ENCODE measurements around the gene LTC4S. TPM values are rescaled to one million over a fixed set of nuclear protein-coding genes. Genes with fewer than 3 reads are reported as not detected.

LTC4S gene
- total RNA-seq, 2 experiments from 2014 or later, result 0.44 to 4.5 TPM

DNA sequence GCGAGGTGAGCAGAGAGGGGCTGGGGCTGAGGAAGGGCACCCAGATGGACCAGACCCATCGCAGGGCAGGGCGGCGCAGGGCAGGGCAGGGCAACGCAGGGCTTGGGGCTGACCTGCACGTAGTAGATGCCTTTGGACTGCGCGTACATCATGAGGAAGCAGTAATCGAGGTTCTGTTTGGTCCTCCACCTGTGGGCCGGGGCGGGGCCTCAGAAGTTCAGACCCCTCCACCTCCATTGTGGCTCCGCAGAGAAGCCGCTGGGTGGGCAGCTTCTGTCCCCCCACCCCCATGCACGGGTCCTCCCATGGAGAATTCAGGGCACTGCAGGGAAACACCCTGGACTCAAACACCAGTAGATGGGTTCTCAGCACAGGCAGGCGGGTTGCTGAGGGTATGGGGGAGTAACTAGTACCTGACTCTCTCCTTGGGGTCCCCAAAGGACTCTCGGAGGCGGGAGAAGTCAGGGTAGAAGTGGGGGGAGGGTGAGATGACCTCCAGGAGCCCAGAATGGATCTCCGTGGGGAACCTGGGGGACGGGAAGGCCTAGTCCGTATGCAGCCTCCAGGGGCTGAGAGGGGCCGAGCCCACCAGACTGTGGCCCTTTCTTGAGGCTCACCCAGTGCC is 6.4 kb downstream of the LTC4S start:
- intact Hi-C loops (cut with micrococcal nuclease; ENCODE audit: unreplicated experiment), result loop anchor here (10.0 kb wide), 1 partner anchor 1685 kb away; the partner anchor contains the start of gene N4BP3
- H3K27ac ChIP-seq (ENCODE audit: low read depth, low read length, poor library complexity, severe bottlenecking), result no peak overlapping the region
- no peak overlapping the region for H2AFZ ChIP-seq (ENCODE audit: low read length)
- H4K20me1 ChIP-seq (ENCODE audit: insufficient read depth, low read length), result no peaks in the 10 kb centered on the region
- H3K4me2 ChIP-seq (ENCODE audit: low read length), result no peak overlapping the region
- BruUV-seq (replicated peaks), result no TSS peak
- no peak for DNase-seq (ENCODE audit: low spot score)
- TF ChIP-seq, protein P1, sequence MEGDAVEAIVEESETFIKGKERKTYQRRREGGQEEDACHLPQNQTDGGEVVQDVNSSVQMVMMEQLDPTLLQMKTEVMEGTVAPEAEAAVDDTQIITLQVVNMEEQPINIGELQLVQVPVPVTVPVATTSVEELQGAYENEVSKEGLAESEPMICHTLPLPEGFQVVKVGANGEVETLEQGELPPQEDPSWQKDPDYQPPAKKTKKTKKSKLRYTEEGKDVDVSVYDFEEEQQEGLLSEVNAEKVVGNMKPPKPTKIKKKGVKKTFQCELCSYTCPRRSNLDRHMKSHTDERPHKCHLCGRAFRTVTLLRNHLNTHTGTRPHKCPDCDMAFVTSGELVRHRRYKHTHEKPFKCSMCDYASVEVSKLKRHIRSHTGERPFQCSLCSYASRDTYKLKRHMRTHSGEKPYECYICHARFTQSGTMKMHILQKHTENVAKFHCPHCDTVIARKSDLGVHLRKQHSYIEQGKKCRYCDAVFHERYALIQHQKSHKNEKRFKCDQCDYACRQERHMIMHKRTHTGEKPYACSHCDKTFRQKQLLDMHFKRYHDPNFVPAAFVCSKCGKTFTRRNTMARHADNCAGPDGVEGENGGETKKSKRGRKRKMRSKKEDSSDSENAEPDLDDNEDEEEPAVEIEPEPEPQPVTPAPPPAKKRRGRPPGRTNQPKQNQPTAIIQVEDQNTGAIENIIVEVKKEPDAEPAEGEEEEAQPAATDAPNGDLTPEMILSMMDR (conservative IDR thresholded peaks at IDR 0.05; ENCODE audit: low read length), result no peak
- TF ChIP-seq EZH2phosphoT487 (IDR thresholded peaks at IDR 0.05; ENCODE audit: borderline replicate concordance, low read depth, low read length), result no peak
- CTCF ChIA-PET (ENCODE audit: unreplicated experiment), result interaction anchor here (0.6 to 0.7 kb wide), 2 partner anchors 30 to 1011 kb away, joined by 3 to 4 read pairs; no protein-coding TSS in a partner anchor
- peaks cover 35% of the 10 kb centered on the region; the same call in 1 of the 2 replicates for H3K36me3 ChIP-seq (ENCODE audit: insufficient read depth, low read length)
- H3K4me3 ChIP-seq (ENCODE audit: low read depth, low read length, poor library complexity, severe bottlenecking), result no peak overlapping the region
- H3K9me2 ChIP-seq (ENCODE audit: insufficient read depth, low read length), result no peaks in the 10 kb centered on the region
- no peaks in the 10 kb centered on the region for H3K79me2 ChIP-seq (ENCODE audit: insufficient read depth, low read depth, low read length)
- no peaks in the 10 kb centered on the region for H3K9me3 ChIP-seq (ENCODE audit: low read length)
- peaks cover 29% of the 10 kb centered on the region for H3K4me1 ChIP-seq (ENCODE audit: insufficient read depth, low read length, poor library complexity, severe bottlenecking)
- POLR2A ChIA-PET, result no interaction called here

GRCh38 chr5:179800696-179801201 is 7.0 kb downstream of the LTC4S start:
- H3K4me3 ChIP-seq (ENCODE audit: low read depth, low read length, poor library complexity, severe bottlenecking), result no peak overlapping the region
- POLR2A ChIA-PET, result no interaction called here
- no peak overlapping the region for H3K4me2 ChIP-seq (ENCODE audit: low read length)
- H3K9me2 ChIP-seq (ENCODE audit: insufficient read depth, low read length), result no peaks in the 10 kb centered on the region
- no peak for DNase-seq (ENCODE audit: low spot score)
- no peak for TF ChIP-seq EZH2phosphoT487 (IDR thresholded peaks at IDR 0.05; ENCODE audit: borderline replicate concordance, low read depth, low read length)
- TF ChIP-seq, protein P1 (conservative IDR thresholded peaks at IDR 0.05; ENCODE audit: low read length), result no peak
- intact Hi-C loops (cut with micrococcal nuclease; ENCODE audit: unreplicated experiment), result loop anchor here (10.0 kb wide), 1 partner anchor 1686 kb away; the partner anchor contains the start of gene N4BP3
- peaks cover 25% of the 10 kb centered on the region for H3K4me1 ChIP-seq (ENCODE audit: insufficient read depth, low read length, poor library complexity, severe bottlenecking)
- peaks cover 35% of the 10 kb centered on the region; the same call in 1 of the 2 replicates for H3K36me3 ChIP-seq (ENCODE audit: insufficient read depth, low read length)
- H3K9me3 ChIP-seq (ENCODE audit: low read length), result no peaks in the 10 kb centered on the region
- no peak overlapping the region for H3K27ac ChIP-seq (ENCODE audit: low read depth, low read length, poor library complexity, severe bottlenecking)
- no peaks in the 10 kb centered on the region for H3K79me2 ChIP-seq (ENCODE audit: insufficient read depth, low read depth, low read length)
- no peaks in the 10 kb centered on the region for H4K20me1 ChIP-seq (ENCODE audit: insufficient read depth, low read length)
- BruUV-seq (replicated peaks), result no TSS peak
- no peak overlapping the region for H2AFZ ChIP-seq (ENCODE audit: low read length)
- CTCF ChIA-PET (ENCODE audit: unreplicated experiment), result interaction anchor here (0.7 kb wide), 1 partner anchor 31 kb away, joined by 4 read pairs; no protein-coding TSS in a partner anchor
